WTC11 (cell line): Measurements from ENCODE around the gene CCDC124. TPM values are rescaled to one million over a fixed set of nuclear protein-coding genes. Genes with fewer than 3 reads are reported as not detected.

Source experiments
- ATAC-seq: fragments of 200-7000 bp; cut with Tn5 transposase; 2 replicates; pipeline ENCODE4 v1.10.0; 2021; ENCODE audit warnings: mild to moderate bottlenecking, moderate library complexity
- CTCF ChIA-PET: fragments of 300-600 bp; sonication (Branson Sonifier 250); formaldehyde crosslinking; loops from one replicate; lab custom pipeline; 2021; ENCODE audit warnings: antibody characterized with exemption; lab: Charles Lee
- POLR2A ChIA-PET: fragments of 350-600 bp; sonication (Branson Sonifier 250); formaldehyde crosslinking; loops from one replicate; lab custom pipeline; 2021; ENCODE audit warnings: antibody characterized with exemption; lab: Charles Lee
- DNase-seq: peaks from one replicate; pipeline ENCODE4 v3.0.0; 2021; ENCODE audit warnings: low spot score
- H3K27ac Mint-ChIP-seq: 2 replicates; pipeline ENCODE4 v1.8.0; 2021; ENCODE audit warnings: mixed read lengths
- H3K27me3 Mint-ChIP-seq: 2 replicates; pipeline ENCODE4 v1.8.0; 2021; ENCODE audit warnings: low read depth, mild to moderate bottlenecking, moderate library complexity, mixed read lengths
- H3K36me3 Mint-ChIP-seq: 2 replicates; pipeline ENCODE4 v1.8.0; 2021; ENCODE audit warnings: mixed read lengths
- H3K4me1 Mint-ChIP-seq: 2 replicates; pipeline ENCODE4 v1.8.0; 2022; ENCODE audit warnings: mixed read lengths
- H3K4me3 Mint-ChIP-seq: 2 replicates; pipeline ENCODE4 v1.8.0; 2021; ENCODE audit warnings: mild to moderate bottlenecking, moderate library complexity, mixed read lengths
- H3K9me3 Mint-ChIP-seq: 2 replicates; pipeline ENCODE4 v1.8.0; 2021; ENCODE audit warnings: mixed read lengths
- ATF6 ChIP-seq: sonication (generic); formaldehyde crosslinking; IDR thresholded peaks from 2 replicates; pipeline ENCODE4 v1.8.1; 2023; ENCODE audit warnings: mild to moderate bottlenecking, missing genetic modification reagents
- EMX1 ChIP-seq: fragments of 250-450 bp; sonication (Bioruptor Pico); IDR thresholded peaks from 2 replicates; pipeline ENCODE4 v1.8.0; 2021; ENCODE audit warnings: mild to moderate bottlenecking
- HMGA2 ChIP-seq: fragments of 250-450 bp; sonication (Bioruptor Pico); IDR thresholded peaks from 2 replicates; pipeline ENCODE4 v1.4.0; 2021; ENCODE audit warnings: mild to moderate bottlenecking, moderate library complexity
- IRF2 ChIP-seq: sonication (generic); formaldehyde crosslinking; IDR thresholded peaks from 2 replicates; pipeline ENCODE4 v1.8.0; 2022; ENCODE audit warnings: low read depth, missing genetic modification reagents, borderline replicate concordance
- MAX ChIP-seq: sonication (generic); formaldehyde crosslinking; IDR thresholded peaks from 2 replicates; pipeline ENCODE4 v1.8.0; 2022; ENCODE audit warnings: mild to moderate bottlenecking, missing genetic modification reagents
- MLX ChIP-seq: sonication (generic); formaldehyde crosslinking; IDR thresholded peaks from 2 replicates; pipeline ENCODE4 v1.8.1; 2023; ENCODE audit warnings: mild to moderate bottlenecking, missing genetic modification reagents, moderate library complexity
- NR2C2 ChIP-seq: sonication (generic); formaldehyde crosslinking; IDR thresholded peaks from 2 replicates; pipeline ENCODE4 v1.8.0; 2022; ENCODE audit warnings: mild to moderate bottlenecking, missing genetic modification reagents
- OVOL2 ChIP-seq: fragments of 250-450 bp; sonication (Bioruptor Pico); IDR thresholded peaks from 2 replicates; pipeline ENCODE4 v1.9.0; 2021; ENCODE audit warnings: mild to moderate bottlenecking, borderline replicate concordance
- SOX15 ChIP-seq: fragments of 250-450 bp; sonication (Bioruptor Pico); IDR thresholded peaks from 2 replicates; pipeline ENCODE4 v1.9.0; 2021; ENCODE audit warnings: mild to moderate bottlenecking
- ZBTB43 ChIP-seq: sonication (generic); formaldehyde crosslinking; IDR thresholded peaks from 2 replicates; pipeline ENCODE4 v1.8.1; 2023; ENCODE audit warnings: mild to moderate bottlenecking, missing genetic modification reagents
- ZNF138 ChIP-seq: sonication (generic); formaldehyde crosslinking; conservative IDR thresholded peaks from 2 replicates; pipeline ENCODE4 v1.8.1; 2022; ENCODE audit warnings: mild to moderate bottlenecking, moderate library complexity, missing genetic modification reagents
- ZNF219 ChIP-seq: sonication (generic); formaldehyde crosslinking; IDR thresholded peaks from 2 replicates; pipeline ENCODE4 v1.8.0; 2023; ENCODE audit warnings: missing genetic modification reagents, mild to moderate bottlenecking, borderline replicate concordance
- ZNF263 ChIP-seq: sonication (generic); formaldehyde crosslinking; IDR thresholded peaks from 2 replicates; pipeline ENCODE4 v1.8.1; 2022; ENCODE audit warnings: low read depth, mild to moderate bottlenecking, moderate library complexity, missing genetic modification reagents
- ZNF396 ChIP-seq: fragments of 250-450 bp; sonication (Bioruptor Pico); IDR thresholded peaks from 2 replicates; pipeline ENCODE4 v1.8.0; 2021; ENCODE audit warnings: mild to moderate bottlenecking, moderate library complexity, borderline replicate concordance
- ZNF532 ChIP-seq: fragments of 250-450 bp; sonication (Bioruptor Pico); IDR thresholded peaks from 2 replicates; pipeline ENCODE4 v1.9.0; 2021; ENCODE audit warnings: mild to moderate bottlenecking, borderline replicate concordance
- ZSCAN18 ChIP-seq: fragments of 250-450 bp; sonication (Bioruptor Pico); IDR thresholded peaks from 2 replicates; pipeline ENCODE4 v2.1.2; 2022; ENCODE audit warnings: mild to moderate bottlenecking, moderate library complexity
- total RNA-seq: library from RNA; stranded (reverse); gene quantifications from 3 replicates; pipeline ENCODE4 v1.2.3, GENCODE V29; 2021

The CCDC124 gene
- total RNA-seq, 1 experiment from 2014 or later, result 156 TPM

DNA sequence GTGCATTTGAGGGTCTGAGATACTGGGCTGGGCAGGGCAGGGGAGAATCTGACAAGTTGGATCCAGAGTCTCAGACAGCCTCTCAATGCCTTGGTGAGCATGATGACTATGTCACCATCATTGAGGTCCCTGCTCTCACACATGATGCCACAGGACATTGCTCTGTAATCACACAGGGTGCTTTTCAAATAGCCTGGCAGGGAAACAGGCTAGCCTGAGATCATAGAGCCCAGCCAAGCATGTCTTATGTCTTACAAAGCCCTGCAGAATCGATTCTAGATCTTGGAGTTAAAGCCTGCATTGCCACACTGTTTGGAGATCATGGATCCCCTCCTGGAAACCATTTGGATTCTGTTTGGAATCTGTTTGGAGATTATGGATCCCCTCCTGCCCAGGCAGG lies 39.4 kb downstream of the CCDC124 start (continued):
- TF ChIP-seq ZBTB43 (CRISPR knock-in tag), result no peak
- TF ChIP-seq IRF2 (CRISPR knock-in tag), result no peak
- no peak for TF ChIP-seq OVOL2 (CRISPR knock-in tag)
- TF ChIP-seq NR2C2 (CRISPR knock-in tag), result no peak
- TF ChIP-seq MLX (CRISPR knock-in tag), result no peak
- TF ChIP-seq ZNF138 (CRISPR knock-in tag), result no peak
- no peak for TF ChIP-seq ZNF532 (CRISPR knock-in tag)
- TF ChIP-seq, all 79 proteins: peak for 0

GRCh38 chr19:17973759-17974158 lies 40.9 kb downstream of the CCDC124 start:
- TF ChIP-seq ZNF396 (CRISPR knock-in tag) (no peak), MAX (CRISPR knock-in tag) (no peak), EMX1 (CRISPR knock-in tag) (no peak), ATF6 (CRISPR knock-in tag) (no peak), ZSCAN18 (no peak), HMGA2 (CRISPR knock-in tag) (no peak), ZNF263 (CRISPR knock-in tag) (no peak), NR2C2 (CRISPR knock-in tag) (no peak), SOX15 (no peak), ZNF219 (CRISPR knock-in tag) (no peak)
- TF ChIP-seq, all 79 proteins: peak for 0
- ATAC-seq, result no peak

More at GRCh38 chr19:17973759-17974158, 40.9 kb downstream of the CCDC124 start:
- Mint-ChIP-seq H3K4me3 (no peak overlapping the region), H3K36me3 (peaks cover 10% of the 10 kb centered on the region), H3K9me3 (no peaks in the 10 kb centered on the region), H3K27me3 (no peaks in the 10 kb centered on the region), H3K27ac (no peak overlapping the region), H3K4me1 (no peaks in the 10 kb centered on the region)
- no peak for DNase-seq
- POLR2A ChIA-PET, result no interaction called here
- CTCF ChIA-PET, result no interaction called here
